ENCODE measurements around the gene USHBP1.
A peak's percentile ranks its signal among the peaks of the same experiment; 100 is the strongest.
"Not testable (repeated sequence)": the region's sequence is repeated elsewhere in the genome, so short reads cannot be mapped to it uniquely, and the experiment has no call there.

USHBP1 gene

DNA sequence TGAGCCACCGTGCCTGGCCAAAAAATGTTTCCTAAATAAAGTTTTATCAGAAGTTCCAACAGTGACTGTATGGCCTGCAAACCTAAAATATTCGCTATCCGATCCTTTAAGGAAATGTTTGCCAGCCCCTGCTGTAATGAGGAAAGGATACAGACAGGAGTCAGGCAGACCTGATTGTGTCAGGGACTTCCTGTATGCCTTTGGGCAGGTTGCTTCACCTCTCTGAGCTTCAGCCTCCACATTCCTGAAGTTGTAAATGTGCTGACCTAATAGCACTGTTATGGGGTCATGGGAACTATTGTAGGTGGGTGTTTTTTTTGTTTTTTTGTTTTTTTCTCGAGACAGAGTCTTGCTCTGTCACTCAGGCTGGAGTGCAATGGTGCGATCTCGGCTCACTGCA, 32.4 kb upstream of the USHBP1 start:
- TF ChIP-seq, protein P1, sequence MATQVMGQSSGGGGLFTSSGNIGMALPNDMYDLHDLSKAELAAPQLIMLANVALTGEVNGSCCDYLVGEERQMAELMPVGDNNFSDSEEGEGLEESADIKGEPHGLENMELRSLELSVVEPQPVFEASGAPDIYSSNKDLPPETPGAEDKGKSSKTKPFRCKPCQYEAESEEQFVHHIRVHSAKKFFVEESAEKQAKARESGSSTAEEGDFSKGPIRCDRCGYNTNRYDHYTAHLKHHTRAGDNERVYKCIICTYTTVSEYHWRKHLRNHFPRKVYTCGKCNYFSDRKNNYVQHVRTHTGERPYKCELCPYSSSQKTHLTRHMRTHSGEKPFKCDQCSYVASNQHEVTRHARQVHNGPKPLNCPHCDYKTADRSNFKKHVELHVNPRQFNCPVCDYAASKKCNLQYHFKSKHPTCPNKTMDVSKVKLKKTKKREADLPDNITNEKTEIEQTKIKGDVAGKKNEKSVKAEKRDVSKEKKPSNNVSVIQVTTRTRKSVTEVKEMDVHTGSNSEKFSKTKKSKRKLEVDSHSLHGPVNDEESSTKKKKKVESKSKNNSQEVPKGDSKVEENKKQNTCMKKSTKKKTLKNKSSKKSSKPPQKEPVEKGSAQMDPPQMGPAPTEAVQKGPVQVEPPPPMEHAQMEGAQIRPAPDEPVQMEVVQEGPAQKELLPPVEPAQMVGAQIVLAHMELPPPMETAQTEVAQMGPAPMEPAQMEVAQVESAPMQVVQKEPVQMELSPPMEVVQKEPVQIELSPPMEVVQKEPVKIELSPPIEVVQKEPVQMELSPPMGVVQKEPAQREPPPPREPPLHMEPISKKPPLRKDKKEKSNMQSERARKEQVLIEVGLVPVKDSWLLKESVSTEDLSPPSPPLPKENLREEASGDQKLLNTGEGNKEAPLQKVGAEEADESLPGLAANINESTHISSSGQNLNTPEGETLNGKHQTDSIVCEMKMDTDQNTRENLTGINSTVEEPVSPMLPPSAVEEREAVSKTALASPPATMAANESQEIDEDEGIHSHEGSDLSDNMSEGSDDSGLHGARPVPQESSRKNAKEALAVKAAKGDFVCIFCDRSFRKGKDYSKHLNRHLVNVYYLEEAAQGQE (IDR thresholded peaks at IDR 0.05; ENCODE audit: insufficient replicate concordance, low read depth), result no peak
- TF ChIP-seq, protein P2, sequence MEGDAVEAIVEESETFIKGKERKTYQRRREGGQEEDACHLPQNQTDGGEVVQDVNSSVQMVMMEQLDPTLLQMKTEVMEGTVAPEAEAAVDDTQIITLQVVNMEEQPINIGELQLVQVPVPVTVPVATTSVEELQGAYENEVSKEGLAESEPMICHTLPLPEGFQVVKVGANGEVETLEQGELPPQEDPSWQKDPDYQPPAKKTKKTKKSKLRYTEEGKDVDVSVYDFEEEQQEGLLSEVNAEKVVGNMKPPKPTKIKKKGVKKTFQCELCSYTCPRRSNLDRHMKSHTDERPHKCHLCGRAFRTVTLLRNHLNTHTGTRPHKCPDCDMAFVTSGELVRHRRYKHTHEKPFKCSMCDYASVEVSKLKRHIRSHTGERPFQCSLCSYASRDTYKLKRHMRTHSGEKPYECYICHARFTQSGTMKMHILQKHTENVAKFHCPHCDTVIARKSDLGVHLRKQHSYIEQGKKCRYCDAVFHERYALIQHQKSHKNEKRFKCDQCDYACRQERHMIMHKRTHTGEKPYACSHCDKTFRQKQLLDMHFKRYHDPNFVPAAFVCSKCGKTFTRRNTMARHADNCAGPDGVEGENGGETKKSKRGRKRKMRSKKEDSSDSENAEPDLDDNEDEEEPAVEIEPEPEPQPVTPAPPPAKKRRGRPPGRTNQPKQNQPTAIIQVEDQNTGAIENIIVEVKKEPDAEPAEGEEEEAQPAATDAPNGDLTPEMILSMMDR (IDR thresholded peaks at IDR 0.05; ENCODE audit: insufficient read depth, low read length), result no peak
- TF ChIP-seq POLR2AphosphoS5 (IDR thresholded peaks at IDR 0.05; ENCODE audit: low read depth) (no peak), GABPA (IDR thresholded peaks at IDR 0.05; ENCODE audit: low read depth) (no peak), SPI1 (IDR thresholded peaks at IDR 0.05; ENCODE audit: borderline replicate concordance, low read depth) (no peak)
- DNase-seq (ENCODE audit: low read depth in 1 of 2, low spot score in 1 of 2), result no peak
- no peak overlapping the region for H3K4me3 ChIP-seq (replicated peaks; ENCODE audit: insufficient read depth, low read length)
- no peak overlapping the region for H3K27ac ChIP-seq (replicated peaks)
- H3K27me3 ChIP-seq (ENCODE audit: insufficient read depth, poor library complexity, severe bottlenecking), result no peaks in the 10 kb centered on the region

DNA sequence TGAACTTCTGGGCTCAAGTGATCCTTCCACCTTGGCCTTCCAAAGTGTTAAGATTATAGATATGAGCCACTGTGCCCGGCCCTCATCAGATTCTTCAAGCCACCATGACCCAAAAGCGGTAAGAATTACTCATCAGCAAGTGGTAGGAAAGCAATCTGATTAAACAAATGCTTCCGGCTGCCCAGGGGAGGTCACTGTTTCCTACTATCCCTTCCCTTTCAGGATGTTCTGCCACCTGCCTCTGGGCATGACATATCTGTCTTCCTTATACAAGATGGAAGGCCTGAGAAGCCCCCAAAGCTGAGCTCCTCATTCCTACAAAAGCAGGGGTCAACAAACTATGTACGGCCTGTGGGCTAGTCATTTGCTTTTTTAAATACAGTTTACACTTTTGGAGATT, 31.7 kb upstream of the USHBP1 start:
- TF ChIP-seq GABPA (IDR thresholded peaks at IDR 0.05; ENCODE audit: low read depth) (no peak), SPI1 (IDR thresholded peaks at IDR 0.05; ENCODE audit: borderline replicate concordance, low read depth) (no peak), POLR2AphosphoS5 (IDR thresholded peaks at IDR 0.05; ENCODE audit: low read depth) (no peak)
- TF ChIP-seq, protein P1 (IDR thresholded peaks at IDR 0.05; ENCODE audit: insufficient replicate concordance, low read depth), result no peak
- TF ChIP-seq, protein P2 (IDR thresholded peaks at IDR 0.05; ENCODE audit: insufficient read depth, low read length), result no peak
- H3K27ac ChIP-seq (replicated peaks), result no peak overlapping the region
- H3K27me3 ChIP-seq (ENCODE audit: insufficient read depth, poor library complexity, severe bottlenecking), result no peaks in the 10 kb centered on the region
- no peak for DNase-seq (ENCODE audit: low read depth in 1 of 2, low spot score in 1 of 2)
- H3K4me3 ChIP-seq (replicated peaks; ENCODE audit: insufficient read depth, low read length), result no peak overlapping the region

DNA sequence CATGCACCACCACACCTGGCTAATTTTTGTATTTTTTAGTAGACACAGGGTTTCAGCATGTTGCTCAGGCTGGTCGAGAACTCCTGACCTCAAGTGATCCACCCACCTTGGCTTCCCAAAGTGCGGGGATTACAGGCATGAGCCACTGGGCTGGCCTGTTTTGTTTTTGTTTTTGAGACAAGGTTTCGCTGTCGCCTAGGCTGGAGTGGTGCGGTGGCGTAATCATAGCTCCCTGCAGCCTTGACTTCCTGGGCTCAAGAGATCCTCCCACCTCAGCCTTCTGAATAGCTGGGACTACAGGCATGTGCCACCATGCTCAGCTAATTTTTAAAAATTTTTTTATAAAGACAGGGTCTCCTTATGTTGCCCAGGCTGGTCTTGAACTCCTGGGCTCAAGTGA, 31.0 kb upstream of the USHBP1 start:
- H3K4me3 ChIP-seq (replicated peaks; ENCODE audit: insufficient read depth, low read length); H3K27me3 ChIP-seq (ENCODE audit: insufficient read depth, poor library complexity, severe bottlenecking); H3K27ac ChIP-seq (replicated peaks): not testable (repeated sequence)
- DNase-seq (ENCODE audit: low read depth in 1 of 2, low spot score in 1 of 2), result peak in 1 of 2 experiments; percentile 28

DNA sequence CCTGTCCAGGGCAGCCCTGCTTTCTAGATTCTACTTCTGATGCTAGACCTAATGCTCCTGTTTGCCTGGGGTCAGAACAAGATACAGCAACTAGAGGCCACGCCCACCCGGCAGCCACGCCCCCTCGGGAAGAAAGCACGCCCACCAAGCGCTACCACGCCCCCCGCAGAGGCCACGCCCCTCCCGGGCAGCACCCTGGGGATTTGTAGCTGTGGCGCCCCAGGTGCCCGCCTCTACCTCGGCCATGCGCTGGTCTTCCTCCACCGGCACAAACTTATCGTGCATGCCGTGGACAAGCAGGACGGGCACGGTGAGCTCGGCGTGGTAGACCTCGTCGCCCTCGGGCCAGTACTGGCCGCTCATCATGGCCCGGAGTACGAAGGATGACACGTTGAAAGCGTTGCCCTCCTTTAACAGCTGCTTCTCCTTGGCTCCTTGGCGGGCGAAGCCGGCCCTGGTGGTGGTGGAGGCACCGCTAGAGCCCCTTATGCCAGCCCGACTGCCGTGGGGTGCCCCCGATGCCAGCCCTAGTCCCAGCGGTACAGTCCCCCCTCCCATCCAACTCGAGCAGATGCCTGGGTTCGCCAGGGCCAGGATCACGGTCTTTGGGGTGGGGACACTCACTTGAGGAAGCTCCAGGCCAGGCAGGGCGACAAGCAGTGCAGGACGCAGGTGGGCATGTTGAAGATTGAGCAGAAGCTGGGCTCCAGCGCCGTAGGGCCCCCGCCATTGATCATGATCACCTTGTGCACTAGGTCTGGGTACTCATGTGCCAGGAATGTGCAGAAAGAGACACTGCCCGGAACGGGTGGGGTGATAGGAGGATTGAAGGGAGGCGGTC, 29.7 kb upstream of the USHBP1 start:
- TF ChIP-seq, protein P1 (IDR thresholded peaks at IDR 0.05; ENCODE audit: insufficient replicate concordance, low read depth), result no peak
- no peak for TF ChIP-seq SPI1 (IDR thresholded peaks at IDR 0.05; ENCODE audit: borderline replicate concordance, low read depth)
- no peak for TF ChIP-seq GABPA (IDR thresholded peaks at IDR 0.05; ENCODE audit: low read depth)
- TF ChIP-seq POLR2AphosphoS5 (IDR thresholded peaks at IDR 0.05; ENCODE audit: low read depth), result no peak
- TF ChIP-seq, protein P2 (IDR thresholded peaks at IDR 0.05; ENCODE audit: insufficient read depth, low read length), result no peak
- no peaks in the 10 kb centered on the region for H3K27me3 ChIP-seq (ENCODE audit: insufficient read depth, poor library complexity, severe bottlenecking)
- no peak overlapping the region for H3K4me3 ChIP-seq (replicated peaks; ENCODE audit: insufficient read depth, low read length)
- no peak overlapping the region for H3K27ac ChIP-seq (replicated peaks)
- DNase-seq (ENCODE audit: low read depth in 1 of 2, low spot score in 1 of 2), result no peak

Measured in HL-60 (cell line).